GM12878 (cell line): ENCODE measurements around the gene GUCY1A1.

Source experiments
- BHLHE40 ChIP-seq, 2 experiments: fragments of 450-650 bp in 1 of 2; IDR thresholded peaks; 2 replicates each; pipeline ENCODE4 v1.6.1; 2011 to 2017; ENCODE audit warnings: low read depth in 2 of 2, borderline replicate concordance in 1 of 2, improper control_type of control experiment in 1 of 2, low read length in 1 of 2, mild to moderate bottlenecking in 1 of 2
- CREM ChIP-seq: IDR thresholded peaks from 2 replicates; pipeline ENCODE4 v1.6.1; 2014; ENCODE audit warnings: antibody characterized with exemption, low read depth
- CTCF ChIP-seq, 3 experiments: IDR thresholded peaks in 2 of 3; conservative IDR thresholded peaks in 1 of 3; 2 replicates each; pipeline ENCODE4 v1.5.1; 2011; ENCODE audit warnings: low read depth in 3 of 3, low read length in 3 of 3, mild to moderate bottlenecking in 3 of 3, control low read depth in 2 of 3, moderate library complexity in 2 of 3, inconsistent platforms in 1 of 3, mixed read lengths in 1 of 3; ENCODE audit not compliant: control insufficient read depth in 2 of 3, insufficient read depth in 1 of 3; ENCODE audit errors: extremely low read depth in 1 of 3
- JUND ChIP-seq: IDR thresholded peaks from 2 replicates; pipeline ENCODE4 v1.6.1; 2012; ENCODE audit warnings: low read depth, mild to moderate bottlenecking, low read length, improper control_type of control experiment, moderate library complexity
- SMAD5 ChIP-seq: IDR thresholded peaks from 2 replicates; pipeline ENCODE4 v1.6.1; 2016; ENCODE audit warnings: antibody characterized with exemption, low read depth

- TF ChIP-seq CREM (no peak), SMAD5 (no peak), CTCF (IDR thresholded peaks at IDR 0.05 in 2 of 3, conservative IDR thresholded peaks at IDR 0.05 in 1 of 3; ENCODE audit: control insufficient read depth in 2 of 3, extremely low read depth in 1 of 3, insufficient read depth in 1 of 3, low read depth in 3 of 3, low read length in 3 of 3) (no peak), JUND (no peak), BHLHE40 (IDR thresholded peaks at IDR 0.05; ENCODE audit: borderline replicate concordance in 1 of 2, low read depth in 2 of 2, low read length in 1 of 2) (no peak)
These were observed 82.4 kb downstream of the GUCY1A1 start for GRCh38 chr4:155749041-155749440.
